Measurements from ENCODE around the gene CTPS1.

DNA sequence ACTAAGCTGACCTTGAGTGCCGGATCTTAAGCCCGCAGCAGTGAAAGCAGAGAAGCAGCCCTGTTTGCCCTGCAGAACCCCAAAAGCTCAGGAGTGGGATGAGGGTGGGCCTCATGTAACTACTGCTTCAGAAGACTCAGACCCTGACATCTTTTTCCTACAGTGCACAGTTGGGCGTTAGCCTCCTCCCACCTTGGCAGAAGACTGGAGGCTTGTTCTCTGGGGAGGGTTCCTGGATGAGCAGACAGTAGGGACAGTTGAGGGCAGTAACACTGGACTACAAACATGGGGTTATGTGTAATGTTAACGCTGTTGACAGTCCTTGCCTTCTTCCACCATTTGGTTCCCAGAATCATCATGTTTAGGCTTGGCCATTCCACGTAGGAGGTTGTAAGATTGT is 9.6 kb downstream of the CTPS1 start:
- TF ChIP-seq POLR2AphosphoS5 (IDR thresholded peaks at IDR 0.05; ENCODE audit: insufficient read depth in 1 of 2, low read depth in 1 of 2), result no peak
- TF ChIP-seq, protein P1, sequence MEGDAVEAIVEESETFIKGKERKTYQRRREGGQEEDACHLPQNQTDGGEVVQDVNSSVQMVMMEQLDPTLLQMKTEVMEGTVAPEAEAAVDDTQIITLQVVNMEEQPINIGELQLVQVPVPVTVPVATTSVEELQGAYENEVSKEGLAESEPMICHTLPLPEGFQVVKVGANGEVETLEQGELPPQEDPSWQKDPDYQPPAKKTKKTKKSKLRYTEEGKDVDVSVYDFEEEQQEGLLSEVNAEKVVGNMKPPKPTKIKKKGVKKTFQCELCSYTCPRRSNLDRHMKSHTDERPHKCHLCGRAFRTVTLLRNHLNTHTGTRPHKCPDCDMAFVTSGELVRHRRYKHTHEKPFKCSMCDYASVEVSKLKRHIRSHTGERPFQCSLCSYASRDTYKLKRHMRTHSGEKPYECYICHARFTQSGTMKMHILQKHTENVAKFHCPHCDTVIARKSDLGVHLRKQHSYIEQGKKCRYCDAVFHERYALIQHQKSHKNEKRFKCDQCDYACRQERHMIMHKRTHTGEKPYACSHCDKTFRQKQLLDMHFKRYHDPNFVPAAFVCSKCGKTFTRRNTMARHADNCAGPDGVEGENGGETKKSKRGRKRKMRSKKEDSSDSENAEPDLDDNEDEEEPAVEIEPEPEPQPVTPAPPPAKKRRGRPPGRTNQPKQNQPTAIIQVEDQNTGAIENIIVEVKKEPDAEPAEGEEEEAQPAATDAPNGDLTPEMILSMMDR (IDR thresholded peaks at IDR 0.05), result no peak
- no peak for TF ChIP-seq POLR2A (IDR thresholded peaks at IDR 0.05)
